Measurements from ENCODE around the gene TRAPPC3L. TPM values are rescaled to one million over a fixed set of nuclear protein-coding genes. Genes with fewer than 3 reads are reported as not detected.

The TRAPPC3L gene
- total and polyA plus RNA-seq, 2 of the 8 experiments (the other 6 are each of a cell fraction or from before 2014, with no cell fraction given) = not detected

DNA sequence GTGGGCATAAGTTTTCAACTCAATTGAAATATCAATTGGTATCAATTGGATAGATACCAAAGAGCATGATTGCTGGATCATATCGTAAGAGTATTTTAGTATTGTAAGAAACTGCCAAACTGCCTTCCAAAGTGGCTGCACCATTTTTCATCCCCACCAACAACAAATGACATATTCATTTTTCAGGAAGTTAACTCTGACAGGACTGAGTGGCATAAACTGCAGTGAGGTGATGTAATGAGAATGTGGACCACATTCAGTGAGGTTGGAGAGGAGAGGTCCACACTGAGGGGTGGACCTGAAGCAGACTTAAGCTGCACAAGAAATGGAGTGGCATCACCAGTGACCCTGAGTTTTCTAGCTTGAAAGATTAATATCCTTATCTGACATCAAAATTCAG is 95.9 kb downstream of the TRAPPC3L start (continued):
- TF ChIP-seq, protein P1, sequence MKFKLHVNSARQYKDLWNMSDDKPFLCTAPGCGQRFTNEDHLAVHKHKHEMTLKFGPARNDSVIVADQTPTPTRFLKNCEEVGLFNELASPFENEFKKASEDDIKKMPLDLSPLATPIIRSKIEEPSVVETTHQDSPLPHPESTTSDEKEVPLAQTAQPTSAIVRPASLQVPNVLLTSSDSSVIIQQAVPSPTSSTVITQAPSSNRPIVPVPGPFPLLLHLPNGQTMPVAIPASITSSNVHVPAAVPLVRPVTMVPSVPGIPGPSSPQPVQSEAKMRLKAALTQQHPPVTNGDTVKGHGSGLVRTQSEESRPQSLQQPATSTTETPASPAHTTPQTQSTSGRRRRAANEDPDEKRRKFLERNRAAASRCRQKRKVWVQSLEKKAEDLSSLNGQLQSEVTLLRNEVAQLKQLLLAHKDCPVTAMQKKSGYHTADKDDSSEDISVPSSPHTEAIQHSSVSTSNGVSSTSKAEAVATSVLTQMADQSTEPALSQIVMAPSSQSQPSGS (IDR thresholded peaks at IDR 0.05; ENCODE audit: low read length) = no peak
- TF ChIP-seq, protein P2, sequence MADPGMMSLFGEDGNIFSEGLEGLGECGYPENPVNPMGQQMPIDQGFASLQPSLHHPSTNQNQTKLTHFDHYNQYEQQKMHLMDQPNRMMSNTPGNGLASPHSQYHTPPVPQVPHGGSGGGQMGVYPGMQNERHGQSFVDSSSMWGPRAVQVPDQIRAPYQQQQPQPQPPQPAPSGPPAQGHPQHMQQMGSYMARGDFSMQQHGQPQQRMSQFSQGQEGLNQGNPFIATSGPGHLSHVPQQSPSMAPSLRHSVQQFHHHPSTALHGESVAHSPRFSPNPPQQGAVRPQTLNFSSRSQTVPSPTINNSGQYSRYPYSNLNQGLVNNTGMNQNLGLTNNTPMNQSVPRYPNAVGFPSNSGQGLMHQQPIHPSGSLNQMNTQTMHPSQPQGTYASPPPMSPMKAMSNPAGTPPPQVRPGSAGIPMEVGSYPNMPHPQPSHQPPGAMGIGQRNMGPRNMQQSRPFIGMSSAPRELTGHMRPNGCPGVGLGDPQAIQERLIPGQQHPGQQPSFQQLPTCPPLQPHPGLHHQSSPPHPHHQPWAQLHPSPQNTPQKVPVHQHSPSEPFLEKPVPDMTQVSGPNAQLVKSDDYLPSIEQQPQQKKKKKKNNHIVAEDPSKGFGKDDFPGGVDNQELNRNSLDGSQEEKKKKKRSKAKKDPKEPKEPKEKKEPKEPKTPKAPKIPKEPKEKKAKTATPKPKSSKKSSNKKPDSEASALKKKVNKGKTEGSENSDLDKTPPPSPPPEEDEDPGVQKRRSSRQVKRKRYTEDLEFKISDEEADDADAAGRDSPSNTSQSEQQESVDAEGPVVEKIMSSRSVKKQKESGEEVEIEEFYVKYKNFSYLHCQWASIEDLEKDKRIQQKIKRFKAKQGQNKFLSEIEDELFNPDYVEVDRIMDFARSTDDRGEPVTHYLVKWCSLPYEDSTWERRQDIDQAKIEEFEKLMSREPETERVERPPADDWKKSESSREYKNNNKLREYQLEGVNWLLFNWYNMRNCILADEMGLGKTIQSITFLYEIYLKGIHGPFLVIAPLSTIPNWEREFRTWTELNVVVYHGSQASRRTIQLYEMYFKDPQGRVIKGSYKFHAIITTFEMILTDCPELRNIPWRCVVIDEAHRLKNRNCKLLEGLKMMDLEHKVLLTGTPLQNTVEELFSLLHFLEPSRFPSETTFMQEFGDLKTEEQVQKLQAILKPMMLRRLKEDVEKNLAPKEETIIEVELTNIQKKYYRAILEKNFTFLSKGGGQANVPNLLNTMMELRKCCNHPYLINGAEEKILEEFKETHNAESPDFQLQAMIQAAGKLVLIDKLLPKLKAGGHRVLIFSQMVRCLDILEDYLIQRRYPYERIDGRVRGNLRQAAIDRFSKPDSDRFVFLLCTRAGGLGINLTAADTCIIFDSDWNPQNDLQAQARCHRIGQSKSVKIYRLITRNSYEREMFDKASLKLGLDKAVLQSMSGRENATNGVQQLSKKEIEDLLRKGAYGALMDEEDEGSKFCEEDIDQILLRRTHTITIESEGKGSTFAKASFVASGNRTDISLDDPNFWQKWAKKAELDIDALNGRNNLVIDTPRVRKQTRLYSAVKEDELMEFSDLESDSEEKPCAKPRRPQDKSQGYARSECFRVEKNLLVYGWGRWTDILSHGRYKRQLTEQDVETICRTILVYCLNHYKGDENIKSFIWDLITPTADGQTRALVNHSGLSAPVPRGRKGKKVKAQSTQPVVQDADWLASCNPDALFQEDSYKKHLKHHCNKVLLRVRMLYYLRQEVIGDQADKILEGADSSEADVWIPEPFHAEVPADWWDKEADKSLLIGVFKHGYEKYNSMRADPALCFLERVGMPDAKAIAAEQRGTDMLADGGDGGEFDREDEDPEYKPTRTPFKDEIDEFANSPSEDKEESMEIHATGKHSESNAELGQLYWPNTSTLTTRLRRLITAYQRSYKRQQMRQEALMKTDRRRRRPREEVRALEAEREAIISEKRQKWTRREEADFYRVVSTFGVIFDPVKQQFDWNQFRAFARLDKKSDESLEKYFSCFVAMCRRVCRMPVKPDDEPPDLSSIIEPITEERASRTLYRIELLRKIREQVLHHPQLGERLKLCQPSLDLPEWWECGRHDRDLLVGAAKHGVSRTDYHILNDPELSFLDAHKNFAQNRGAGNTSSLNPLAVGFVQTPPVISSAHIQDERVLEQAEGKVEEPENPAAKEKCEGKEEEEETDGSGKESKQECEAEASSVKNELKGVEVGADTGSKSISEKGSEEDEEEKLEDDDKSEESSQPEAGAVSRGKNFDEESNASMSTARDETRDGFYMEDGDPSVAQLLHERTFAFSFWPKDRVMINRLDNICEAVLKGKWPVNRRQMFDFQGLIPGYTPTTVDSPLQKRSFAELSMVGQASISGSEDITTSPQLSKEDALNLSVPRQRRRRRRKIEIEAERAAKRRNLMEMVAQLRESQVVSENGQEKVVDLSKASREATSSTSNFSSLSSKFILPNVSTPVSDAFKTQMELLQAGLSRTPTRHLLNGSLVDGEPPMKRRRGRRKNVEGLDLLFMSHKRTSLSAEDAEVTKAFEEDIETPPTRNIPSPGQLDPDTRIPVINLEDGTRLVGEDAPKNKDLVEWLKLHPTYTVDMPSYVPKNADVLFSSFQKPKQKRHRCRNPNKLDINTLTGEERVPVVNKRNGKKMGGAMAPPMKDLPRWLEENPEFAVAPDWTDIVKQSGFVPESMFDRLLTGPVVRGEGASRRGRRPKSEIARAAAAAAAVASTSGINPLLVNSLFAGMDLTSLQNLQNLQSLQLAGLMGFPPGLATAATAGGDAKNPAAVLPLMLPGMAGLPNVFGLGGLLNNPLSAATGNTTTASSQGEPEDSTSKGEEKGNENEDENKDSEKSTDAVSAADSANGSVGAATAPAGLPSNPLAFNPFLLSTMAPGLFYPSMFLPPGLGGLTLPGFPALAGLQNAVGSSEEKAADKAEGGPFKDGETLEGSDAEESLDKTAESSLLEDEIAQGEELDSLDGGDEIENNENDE (IDR thresholded peaks at IDR 0.05; ENCODE audit: insufficient replicate concordance, low read length) = no peak
- no peak for TF ChIP-seq CBX5 (IDR thresholded peaks at IDR 0.05; ENCODE audit: low read depth, low read length)
- TF ChIP-seq SAP30 (IDR thresholded peaks at IDR 0.05; ENCODE audit: insufficient read depth, insufficient replicate concordance, low read length) = no peak
- no peak for TF ChIP-seq TBP (IDR thresholded peaks at IDR 0.05; ENCODE audit: low read depth, low read length)

Data from H1 (cell line).